CD14-positive monocyte (primary cell): ENCODE results near the gene MST1. TPM values are rescaled to one million over a fixed set of nuclear protein-coding genes. Genes with fewer than 3 reads are reported as not detected.

Experiments used
- DNase-seq, 3 donors: peaks; one replicate each; pipeline ENCODE4 v3.0.0-alpha.2; 2011 to 2022
- H2AFZ ChIP-seq: 2 replicates; pipeline ENCODE4 v1.6.0; 2012; ENCODE audit warnings: mild to moderate bottlenecking, low read depth, low read length, inconsistent platforms; ENCODE audit not compliant: insufficient read depth, poor library complexity, severe bottlenecking
- H3K27ac ChIP-seq, 2 donors: 1 replicate in 1 of 2; 2 replicates in 1 of 2; pipeline ENCODE4 v1.5.1; 2012 to 2013; ENCODE audit warnings: low read length in 2 of 2, control low read depth in 1 of 2, inconsistent platforms in 1 of 2, low read depth in 1 of 2, mild to moderate bottlenecking in 1 of 2
- H3K27me3 ChIP-seq, 2 donors: one replicate each; pipeline versions ENCODE4 v1.6.0 to v1.6.1; 2011 to 2013; ENCODE audit warnings: low read length in 2 of 2; ENCODE audit not compliant: control insufficient read depth in 2 of 2, insufficient read depth in 2 of 2
- H3K36me3 ChIP-seq, 2 donors: replicated peaks in 1 of 2; 1 replicate in 1 of 2; 2 replicates in 1 of 2; pipeline versions ENCODE4 v1.5.1 to v1.6.1; 2012 to 2013; ENCODE audit warnings: low read length in 2 of 2, control low read depth in 1 of 2, inconsistent platforms in 1 of 2, mild to moderate bottlenecking in 1 of 2; ENCODE audit not compliant: insufficient read depth in 2 of 2, control insufficient read depth in 1 of 2
- H3K4me1 ChIP-seq, 2 donors: 1 replicate in 1 of 2; 2 replicates in 1 of 2; pipeline versions ENCODE4 v1.5.1 to v1.6.1; 2012 to 2013; ENCODE audit warnings: low read length in 2 of 2, control low read depth in 1 of 2, inconsistent platforms in 1 of 2, mild to moderate bottlenecking in 1 of 2, moderate library complexity in 1 of 2; ENCODE audit not compliant: insufficient read depth in 2 of 2, control insufficient read depth in 1 of 2
- H3K4me2 ChIP-seq: replicated peaks from 2 replicates; pipeline ENCODE3; 2012; ENCODE audit warnings: low read length, moderate library complexity, mild to moderate bottlenecking; ENCODE audit not compliant: poor library complexity, severe bottlenecking; ENCODE audit errors: extremely low read depth
- H3K4me3 ChIP-seq, 3 experiments: fragments of 200-600 bp in 1 of 3; sonication (generic) in 1 of 3; replicated peaks in 1 of 3; 1 replicate in 2 of 3; 2 replicates in 1 of 3; pipeline ENCODE4 v1.5.1; 2011 to 2013; ENCODE audit warnings: low read length in 3 of 3, mild to moderate bottlenecking in 3 of 3, control low read depth in 2 of 3, low read depth in 2 of 3, inconsistent platforms in 1 of 3, moderate library complexity in 1 of 3
- H3K79me2 ChIP-seq: 2 replicates; pipeline ENCODE4 v1.6.0; 2012; ENCODE audit warnings: mild to moderate bottlenecking, control low read depth, inconsistent platforms, low read length, moderate library complexity; ENCODE audit not compliant: insufficient read depth
- H3K9ac ChIP-seq: 2 replicates; pipeline ENCODE4 v1.6.0; 2017; ENCODE audit warnings: low read length, mild to moderate bottlenecking; ENCODE audit not compliant: insufficient read depth, poor library complexity, severe bottlenecking
- H3K9me3 ChIP-seq, 2 donors: replicated peaks in 1 of 2; 1 replicate in 1 of 2; 2 replicates in 1 of 2; pipeline versions ENCODE4 v1.5.1 to v1.6.1; 2012 to 2013; ENCODE audit warnings: low read length in 2 of 2, control low read depth in 1 of 2; ENCODE audit not compliant: control insufficient read depth in 1 of 2, insufficient read depth in 1 of 2
- H4K20me1 ChIP-seq: 2 replicates; pipeline ENCODE4 v1.6.0; 2012; ENCODE audit warnings: mild to moderate bottlenecking, low read length, control low read depth, moderate library complexity; ENCODE audit not compliant: insufficient read depth
- H3K27ac Mint-ChIP-seq, 7 donors: one replicate each; pipeline ENCODE4 v1.8.0; 2020; ENCODE audit warnings: mild to moderate bottlenecking in 7 of 7, mixed read lengths in 7 of 7, moderate library complexity in 6 of 7, inconsistent platforms in 2 of 7
- H3K27me3 Mint-ChIP-seq, 3 donors: one replicate each; pipeline ENCODE4 v1.8.0; 2021 to 2022; ENCODE audit warnings: low read depth in 3 of 3, mild to moderate bottlenecking in 3 of 3, mixed read lengths in 3 of 3, moderate library complexity in 3 of 3, inconsistent platforms in 1 of 3
- H3K36me3 Mint-ChIP-seq, 2 donors: one replicate each; pipeline ENCODE4 v1.8.0; 2020; ENCODE audit warnings: mixed read lengths in 2 of 2, inconsistent platforms in 1 of 2, mild to moderate bottlenecking in 1 of 2
- H3K4me1 Mint-ChIP-seq: one replicate; pipeline ENCODE4 v1.8.0; 2020; ENCODE audit warnings: mild to moderate bottlenecking, mixed read lengths
- H3K4me3 Mint-ChIP-seq, 2 donors: one replicate each; pipeline ENCODE4 v1.8.0; 2020; ENCODE audit warnings: mild to moderate bottlenecking in 2 of 2, mixed read lengths in 2 of 2, moderate library complexity in 1 of 2
- H3K9me3 Mint-ChIP-seq, 7 donors: one replicate each; pipeline ENCODE4 v1.8.0; 2020 to 2022; ENCODE audit warnings: mixed read lengths in 7 of 7, mild to moderate bottlenecking in 6 of 7, moderate library complexity in 6 of 7, inconsistent platforms in 2 of 7
- WGBS: methylation state at CpG from one replicate; pipeline ENCODE4 v1.1.5; 2013; ENCODE audit warnings: missing lambda C conversion rate; ENCODE audit not compliant: insufficient coverage; 5-methylcytosine and 5-hydroxymethylcytosine counted together
- intact Hi-C, 2 donors: fragments of 100-400 bp; cut with micrococcal nuclease; formaldehyde crosslinking; loops; one replicate each; pipeline versions ENCODE4 v1.15.0 to v1.15.1; 2023
- polyA plus RNA-seq, 3 donors: library from polyadenylated mRNA; depleted of rRNA in 1 of 3; unstranded in 2 of 3; stranded (reverse) in 1 of 3; fragments of 300-500 nt in 2 of 3; fragments of >200 nt in 1 of 3; fragmentation: Illumina TruSeq in 2 of 3; gene quantifications; 1 replicate in 2 of 3; 2 replicates in 1 of 3; pipeline ENCODE4 v1.2.3, GENCODE V29; 2012 to 2021
- TF ChIP-seq, protein P1 (sequence below): fragments of 200-600 bp; IDR thresholded peaks from one replicate; pipeline ENCODE4 v1.8.0; 2022; ENCODE audit warnings: antibody characterized with exemption, mild to moderate bottlenecking

The MST1 gene
- polyA plus RNA-seq, 3 donors = 0.28 to 17.8 TPM; not detected in 1

DNA sequence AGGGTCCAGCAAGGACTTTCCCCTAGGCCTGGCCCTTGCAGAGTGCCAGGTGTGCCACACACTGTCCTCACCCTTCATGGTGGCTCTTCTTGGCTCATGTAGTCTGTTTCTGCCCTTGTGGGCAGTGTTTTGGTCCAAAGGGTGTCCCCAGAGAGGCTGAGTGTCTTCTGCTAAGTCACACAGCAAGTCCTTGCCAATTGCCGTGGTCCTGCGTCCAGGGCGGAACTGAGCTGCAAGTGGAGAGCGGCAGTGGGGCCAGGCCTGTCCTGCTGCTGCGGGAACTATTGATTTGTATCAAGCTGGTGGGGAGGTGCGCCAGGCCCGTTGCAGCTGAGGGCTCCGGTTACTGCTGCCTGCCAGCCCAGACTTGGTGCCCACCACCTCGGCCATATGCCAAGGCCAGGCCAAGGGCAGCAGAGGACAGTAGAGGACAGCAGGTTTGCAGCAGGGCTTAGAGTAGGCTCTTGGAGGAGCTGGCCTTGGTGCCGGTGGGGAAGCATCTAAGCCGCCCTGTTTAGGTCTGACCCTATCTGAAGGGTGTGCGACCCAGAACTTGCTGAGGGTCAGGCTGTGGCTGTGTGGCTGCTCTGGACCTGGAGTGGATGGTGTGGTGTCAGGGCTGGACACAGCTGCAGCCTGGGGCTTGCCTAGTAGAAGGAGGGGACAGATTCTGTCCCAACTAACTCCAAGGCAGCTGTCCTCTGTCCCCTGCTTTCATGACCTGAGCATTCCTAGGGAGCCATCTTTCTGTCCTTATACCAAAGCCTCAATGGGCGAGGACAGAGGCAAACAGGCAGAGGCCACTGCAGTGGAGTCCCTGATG, 25.7 kb upstream of the MST1 start:
- H3K9ac ChIP-seq = no peak overlapping the region
- H3K79me2 ChIP-seq = no peaks in the 10 kb centered on the region
- 95% methylated on average over 13 of the region's 13 CpGs for WGBS
- peak in 1 of 3 donors; percentile 3 for DNase-seq
- peaks cover 0 to 13% of the 10 kb centered on the region in 2 donors for H3K36me3 ChIP-seq
- Mint-ChIP-seq H3K9me3 (peaks cover 0 to 5% (median 0%) of the 10 kb centered on the region in 7 donors), H3K27ac (peak overlapping the region in 2 of 7 donors; percentile 14 to 46), H3K27me3 (peaks cover 7 to 11% (median 9%) of the 10 kb centered on the region in 3 donors), H3K36me3 (peaks cover 22 to 28% of the 10 kb centered on the region in 2 donors), H3K4me3 (peak overlapping the region in 1 of 2 donors; percentile 16), H3K4me1 (peaks cover 28% of the 10 kb centered on the region)
- no peak overlapping the region for H2AFZ ChIP-seq
- TF ChIP-seq, protein P1, sequence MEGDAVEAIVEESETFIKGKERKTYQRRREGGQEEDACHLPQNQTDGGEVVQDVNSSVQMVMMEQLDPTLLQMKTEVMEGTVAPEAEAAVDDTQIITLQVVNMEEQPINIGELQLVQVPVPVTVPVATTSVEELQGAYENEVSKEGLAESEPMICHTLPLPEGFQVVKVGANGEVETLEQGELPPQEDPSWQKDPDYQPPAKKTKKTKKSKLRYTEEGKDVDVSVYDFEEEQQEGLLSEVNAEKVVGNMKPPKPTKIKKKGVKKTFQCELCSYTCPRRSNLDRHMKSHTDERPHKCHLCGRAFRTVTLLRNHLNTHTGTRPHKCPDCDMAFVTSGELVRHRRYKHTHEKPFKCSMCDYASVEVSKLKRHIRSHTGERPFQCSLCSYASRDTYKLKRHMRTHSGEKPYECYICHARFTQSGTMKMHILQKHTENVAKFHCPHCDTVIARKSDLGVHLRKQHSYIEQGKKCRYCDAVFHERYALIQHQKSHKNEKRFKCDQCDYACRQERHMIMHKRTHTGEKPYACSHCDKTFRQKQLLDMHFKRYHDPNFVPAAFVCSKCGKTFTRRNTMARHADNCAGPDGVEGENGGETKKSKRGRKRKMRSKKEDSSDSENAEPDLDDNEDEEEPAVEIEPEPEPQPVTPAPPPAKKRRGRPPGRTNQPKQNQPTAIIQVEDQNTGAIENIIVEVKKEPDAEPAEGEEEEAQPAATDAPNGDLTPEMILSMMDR = no peak
- H3K27me3 ChIP-seq = peaks cover 0 to 7% of the 10 kb centered on the region in 2 donors
- H3K4me1 ChIP-seq = peaks cover 18 to 26% of the 10 kb centered on the region in 2 donors
- H3K4me2 ChIP-seq = no peak overlapping the region
- H4K20me1 ChIP-seq = peaks cover 12% of the 10 kb centered on the region
- H3K4me3 ChIP-seq = no peak overlapping the region
- intact Hi-C loops = loop anchor here in 1 of 2 donors (10.0 kb wide), 1 partner anchor 230 kb away; the partner anchor contains the start of gene RBM6
- no peaks in the 10 kb centered on the region for H3K9me3 ChIP-seq
- no peak overlapping the region for H3K27ac ChIP-seq

- Histone ChIP-seq H3K4me1 (peaks cover 7 to 12% of the 10 kb centered on the region in 2 donors), H2AFZ (no peak overlapping the region), H3K27me3 (peaks cover 0 to 2% of the 10 kb centered on the region in 2 donors), H3K4me2 (no peak overlapping the region), H3K27ac (no peak overlapping the region), H3K9ac (no peak overlapping the region), H4K20me1 (peaks cover 8% of the 10 kb centered on the region), H3K4me3 (no peak overlapping the region), H3K36me3 (peaks cover 0 to 13% of the 10 kb centered on the region in 2 donors), H3K79me2 (no peaks in the 10 kb centered on the region), H3K9me3 (no peaks in the 10 kb centered on the region)
- Mint-ChIP-seq H3K36me3 (peaks cover 23 to 33% of the 10 kb centered on the region in 2 donors), H3K4me3 (no peak overlapping the region), H3K9me3 (peaks cover 0 to 1% (median 0%) of the 10 kb centered on the region in 7 donors), H3K27ac (peak overlapping the region in 1 of 7 donors; percentile 60), H3K27me3 (peaks cover 2 to 7% (median 3%) of the 10 kb centered on the region in 3 donors), H3K4me1 (peaks cover 16% of the 10 kb centered on the region)
- TF ChIP-seq, protein P1 = no peak
- intact Hi-C loops = loop anchor here in 1 of 2 donors (10.0 kb wide), 1 partner anchor 231 kb away; the partner anchor contains the start of gene RBM6
- 97% methylated on average over 19 of the region's 25 CpGs for WGBS
- DNase-seq = peak in 1 of 3 donors; percentile 2
Measured at GRCh38 chr3:49713336-49714105, 24.2 kb upstream of the MST1 start.
